Muscle layer of colon (tissue), 2 donors: ENCODE results near the gene FYTTD1.
"Not testable (repeated sequence)": the region's sequence is repeated elsewhere in the genome, so short reads cannot be mapped to it uniquely, and the experiment has no call there.

ENCODE experiments used
- H3K27ac ChIP-seq: one replicate; pipeline ENCODE4 v1.7.0; 2013; ENCODE audit warnings: low read depth, mild to moderate bottlenecking, low read length, moderate library complexity
- H3K27me3 ChIP-seq, 2 donors: one replicate each; pipeline ENCODE4 v1.7.0; 2013; ENCODE audit warnings: low read length in 2 of 2, mild to moderate bottlenecking in 2 of 2; ENCODE audit not compliant: insufficient read depth in 2 of 2, control insufficient read depth in 1 of 2
- H3K36me3 ChIP-seq: one replicate; pipeline ENCODE4 v1.7.0; 2013; ENCODE audit warnings: mild to moderate bottlenecking, low read length; ENCODE audit not compliant: insufficient read depth
- H3K4me1 ChIP-seq: one replicate; pipeline ENCODE4 v1.7.0; 2013; ENCODE audit warnings: mild to moderate bottlenecking, low read length; ENCODE audit not compliant: insufficient read depth
- H3K4me3 ChIP-seq, 2 donors: one replicate each; pipeline ENCODE4 v1.7.0; 2013; ENCODE audit warnings: low read length in 2 of 2, low read depth in 1 of 2, mild to moderate bottlenecking in 1 of 2, moderate library complexity in 1 of 2
- H3K9ac ChIP-seq: one replicate; pipeline ENCODE4 v1.7.0; 2013; ENCODE audit warnings: low read length
- H3K9me3 ChIP-seq: one replicate; pipeline ENCODE4 v1.7.0; 2013; ENCODE audit warnings: mild to moderate bottlenecking, low read length
- donor health status: abdominal sarcoma.
- donor health status: Adenocarcinoma of cecum.

Gene FYTTD1, protein sequence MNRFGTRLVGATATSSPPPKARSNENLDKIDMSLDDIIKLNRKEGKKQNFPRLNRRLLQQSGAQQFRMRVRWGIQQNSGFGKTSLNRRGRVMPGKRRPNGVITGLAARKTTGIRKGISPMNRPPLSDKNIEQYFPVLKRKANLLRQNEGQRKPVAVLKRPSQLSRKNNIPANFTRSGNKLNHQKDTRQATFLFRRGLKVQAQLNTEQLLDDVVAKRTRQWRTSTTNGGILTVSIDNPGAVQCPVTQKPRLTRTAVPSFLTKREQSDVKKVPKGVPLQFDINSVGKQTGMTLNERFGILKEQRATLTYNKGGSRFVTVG

GRCh38 chr3:197749601-197750395 lies at the start of gene FYTTD1:
Gene FYTTD1, plus strand, starts transcription at chr3:197749883. Its CDS starts 89 bp downstream, at chr3:197749972.
- H3K4me3 ChIP-seq = peak within 1 kb of the TSS; percentile 64 to 70
- H3K27me3 ChIP-seq = no peaks in the 10 kb centered on the region
- peak within 1 kb of the TSS; percentile 93 for H3K27ac ChIP-seq
- H3K9me3 ChIP-seq = no peaks in the 10 kb centered on the region
- H3K9ac ChIP-seq = peak within 1 kb of the TSS; percentile 86
- no peaks in the 10 kb centered on the region for H3K36me3 ChIP-seq
- H3K4me1 ChIP-seq = peaks cover 15% of the 10 kb centered on the region

DNA sequence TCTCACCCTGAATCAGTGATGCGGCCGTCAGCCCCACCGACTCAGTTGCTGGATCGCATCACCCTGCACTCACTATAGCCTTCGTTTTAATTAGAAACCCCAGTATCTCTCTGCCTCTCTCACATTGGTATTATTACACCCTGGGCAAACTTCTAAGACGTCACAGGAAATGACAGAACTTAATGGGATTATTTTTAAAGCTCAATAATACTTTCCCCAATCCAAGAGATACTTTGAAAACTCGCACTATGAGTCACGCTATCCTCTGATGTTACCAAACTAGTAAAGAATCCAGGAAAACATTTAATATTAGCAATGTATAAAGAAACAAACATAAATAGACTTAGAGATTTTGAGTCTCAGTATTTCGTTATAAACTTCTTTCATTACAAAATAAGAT lies 49.6 kb upstream of the FYTTD1 start:
- peaks cover 67% of the 10 kb centered on the region for H3K36me3 ChIP-seq
- no peak overlapping the region for H3K27ac ChIP-seq
- no peak overlapping the region for H3K9ac ChIP-seq
- no peaks in the 10 kb centered on the region for H3K4me1 ChIP-seq
- no peaks in the 10 kb centered on the region for H3K27me3 ChIP-seq
- H3K9me3 ChIP-seq = no peaks in the 10 kb centered on the region
- H3K4me3 ChIP-seq = no peak overlapping the region

- Histone ChIP-seq H3K36me3 (peaks cover 54% of the 10 kb centered on the region), H3K4me1 (no peaks in the 10 kb centered on the region)
These were observed 47.8 kb upstream of the FYTTD1 start for GRCh38 chr3:197701841-197702240.

GRCh38 chr3:197706658-197707057 lies 43.0 kb upstream of the FYTTD1 start:
- no peak overlapping the region for H3K27ac ChIP-seq
- no peaks in the 10 kb centered on the region for H3K4me1 ChIP-seq
- H3K27me3 ChIP-seq = no peaks in the 10 kb centered on the region
- H3K4me3 ChIP-seq = no peak overlapping the region
- no peak overlapping the region for H3K9ac ChIP-seq
- peaks cover 29% of the 10 kb centered on the region for H3K36me3 ChIP-seq
- H3K9me3 ChIP-seq = no peaks in the 10 kb centered on the region

More at GRCh38 chr3:197701841-197702240, 47.8 kb upstream of the FYTTD1 start:
- no peak overlapping the region for H3K27ac ChIP-seq
- H3K4me3 ChIP-seq = no peak overlapping the region
- H3K27me3 ChIP-seq = no peaks in the 10 kb centered on the region
- H3K9me3 ChIP-seq = no peaks in the 10 kb centered on the region
- no peak overlapping the region for H3K9ac ChIP-seq

GRCh38 chr3:197709135-197709534 lies 40.5 kb upstream of the FYTTD1 start:
- H3K4me1 ChIP-seq = peaks cover 15% of the 10 kb centered on the region
- H3K9ac ChIP-seq = no peak overlapping the region
- peaks cover 11% of the 10 kb centered on the region for H3K36me3 ChIP-seq
- H3K4me3 ChIP-seq = no peak overlapping the region
- H3K27me3 ChIP-seq = no peaks in the 10 kb centered on the region
- H3K27ac ChIP-seq = no peak overlapping the region
- H3K9me3 ChIP-seq = no peaks in the 10 kb centered on the region

DNA sequence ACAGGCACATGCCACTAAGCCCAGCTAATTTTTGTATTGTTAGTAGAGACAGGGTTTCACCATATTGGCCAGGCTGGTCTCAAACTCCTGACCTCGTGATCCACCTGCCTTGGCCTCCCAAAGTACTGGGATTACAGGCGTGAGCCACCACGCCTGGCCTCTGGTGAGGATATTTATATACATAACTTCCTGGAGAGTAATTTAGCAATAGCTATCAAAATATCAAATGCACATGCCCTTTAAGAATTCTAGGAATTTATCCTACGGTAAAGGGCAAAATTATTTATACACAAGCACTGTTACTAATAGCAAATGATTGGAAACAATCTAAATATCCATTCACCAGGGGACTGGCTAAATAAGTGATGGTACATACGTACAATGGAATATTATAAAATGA lies 38.7 kb upstream of the FYTTD1 start:
- H3K4me3 ChIP-seq, H3K9ac ChIP-seq, H3K36me3 ChIP-seq, H3K27ac ChIP-seq, H3K27me3 ChIP-seq, H3K9me3 ChIP-seq: not testable (repeated sequence)
- H3K4me1 ChIP-seq = peaks cover 15% of the 10 kb centered on the region

GRCh38 chr3:197711973-197712707 lies 37.5 kb upstream of the FYTTD1 start:
- no peaks in the 10 kb centered on the region for H3K36me3 ChIP-seq
- H3K27me3 ChIP-seq = no peaks in the 10 kb centered on the region
- H3K9me3 ChIP-seq = no peaks in the 10 kb centered on the region
- peaks cover 15% of the 10 kb centered on the region for H3K4me1 ChIP-seq
- peak overlapping the region; percentile 41 for H3K9ac ChIP-seq
- peak overlapping the region; percentile 82 for H3K27ac ChIP-seq
- peak overlapping the region; percentile 11 to 55 for H3K4me3 ChIP-seq

DNA sequence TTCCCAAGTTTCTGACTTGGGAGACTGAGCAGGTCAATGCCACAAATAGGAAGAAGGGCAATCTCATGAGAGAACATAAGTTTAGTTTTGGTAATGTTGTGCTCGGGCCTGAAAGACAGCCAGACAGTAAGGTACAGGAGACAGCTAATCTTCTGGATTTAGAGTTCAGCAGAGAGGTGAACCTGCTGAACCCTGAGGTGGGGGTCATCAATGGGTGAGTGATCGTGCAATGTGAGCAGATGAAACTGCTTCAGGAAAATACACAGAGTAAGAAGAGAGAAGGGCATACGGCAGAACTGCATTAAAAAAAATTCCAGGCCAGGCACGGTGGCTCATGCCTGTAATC lies 36.2 kb upstream of the FYTTD1 start:
- H3K27ac ChIP-seq = peak overlapping the region; percentile 2
- H3K4me3 ChIP-seq = no peak overlapping the region
- peaks cover 15% of the 10 kb centered on the region for H3K4me1 ChIP-seq
- H3K27me3 ChIP-seq = no peaks in the 10 kb centered on the region
- no peaks in the 10 kb centered on the region for H3K9me3 ChIP-seq
- H3K9ac ChIP-seq = no peak overlapping the region
- no peaks in the 10 kb centered on the region for H3K36me3 ChIP-seq

DNA sequence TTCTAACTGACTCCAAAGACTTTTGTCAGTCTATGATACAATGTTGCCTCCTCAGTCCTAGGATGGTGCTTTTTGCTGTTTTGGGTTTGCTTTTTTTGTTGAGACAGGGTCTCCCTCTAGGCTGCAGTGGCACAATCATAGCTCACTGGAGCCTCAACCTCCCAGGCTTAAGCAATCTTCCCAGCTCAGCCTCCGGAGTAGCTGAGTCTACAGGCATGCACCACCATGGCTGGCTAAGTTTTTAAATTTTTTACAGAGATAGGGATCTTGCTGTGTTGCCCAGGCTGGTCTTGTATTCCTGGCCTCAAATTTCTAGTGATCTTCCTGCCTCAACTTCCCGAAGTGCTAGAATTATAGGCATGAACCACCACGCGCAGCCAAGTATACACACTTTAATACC lies 35.4 kb upstream of the FYTTD1 start:
- H3K27ac ChIP-seq = no peak overlapping the region
- H3K4me1 ChIP-seq = peaks cover 15% of the 10 kb centered on the region
- H3K36me3 ChIP-seq = no peaks in the 10 kb centered on the region
- H3K9me3 ChIP-seq = no peaks in the 10 kb centered on the region
- H3K27me3 ChIP-seq = no peaks in the 10 kb centered on the region
- H3K9ac ChIP-seq = no peak overlapping the region
- no peak overlapping the region for H3K4me3 ChIP-seq

- H3K27me3 ChIP-seq = no peaks in the 10 kb centered on the region
- no peaks in the 10 kb centered on the region for H3K4me1 ChIP-seq
- H3K27ac ChIP-seq = no peak overlapping the region
- no peak overlapping the region for H3K9ac ChIP-seq
- H3K9me3 ChIP-seq = no peaks in the 10 kb centered on the region
- no peaks in the 10 kb centered on the region for H3K36me3 ChIP-seq
- no peak overlapping the region for H3K4me3 ChIP-seq
These were observed 30.8 kb upstream of the FYTTD1 start for GRCh38 chr3:197718891-197719290.

DNA sequence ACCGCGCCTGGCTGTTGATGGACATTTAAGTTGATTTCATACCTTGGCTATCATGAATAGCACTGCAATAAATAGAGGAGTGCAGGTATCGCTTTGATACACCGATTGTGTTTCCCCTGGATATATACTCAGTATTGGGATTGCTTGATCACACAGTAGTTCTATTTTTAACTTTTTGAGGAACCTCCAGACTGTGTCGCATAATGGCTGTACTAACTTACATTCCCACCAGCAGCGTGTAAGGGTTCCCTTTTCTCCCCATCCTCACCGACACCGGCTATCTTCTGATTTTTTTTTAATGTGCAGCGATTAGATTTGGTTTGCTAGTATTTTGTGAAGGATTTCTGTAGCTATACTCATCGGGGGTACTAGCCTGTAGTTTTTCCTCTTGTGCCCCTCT lies 29.0 kb upstream of the FYTTD1 start:
- Histone ChIP-seq H3K9ac (no peak overlapping the region), H3K4me1 (no peaks in the 10 kb centered on the region), H3K27ac (no peak overlapping the region), H3K27me3 (no peaks in the 10 kb centered on the region), H3K4me3 (no peak overlapping the region), H3K36me3 (no peaks in the 10 kb centered on the region), H3K9me3 (no peaks in the 10 kb centered on the region)
